Upper lobe of left lung (tissue), 4 donors: ENCODE data around the gene LBH.

Experiments
- CTCF ChIP-seq, 6 experiments: fragments of 450-650 bp in 4 of 6; fragments of 200-600 bp in 2 of 6; sonication (generic) in 2 of 6; IDR thresholded peaks; one replicate each; pipeline ENCODE4 v1.5.1; 2016 to 2019; ENCODE audit warnings: antibody characterized with exemption in 6 of 6
- POLR2A ChIP-seq, 4 donors: fragments of 450-650 bp; IDR thresholded peaks; one replicate each; pipeline ENCODE4 v1.5.1; 2016 to 2017; ENCODE audit warnings: antibody characterized with exemption in 4 of 4, mild to moderate bottlenecking in 2 of 4

GRCh38 chr2:30280596-30281434, 49.5 kb downstream of the LBH start:
- no peak for TF ChIP-seq CTCF (IDR thresholded peaks at IDR 0.05)
- no peak for TF ChIP-seq POLR2A (IDR thresholded peaks at IDR 0.05)
